ENCODE data around the gene CCR3.
A peak's percentile ranks its signal among the peaks of the same experiment; 100 is the strongest.

CCR3 gene

GRCh38 chr3:46212101-46212500 lies 30.2 kb upstream of the CCR3 start:
- no peak for TF ChIP-seq CTCF (IDR thresholded peaks at IDR 0.05)

GRCh38 chr3:46213201-46213600 lies 29.1 kb upstream of the CCR3 start:
- no peak for TF ChIP-seq CTCF (IDR thresholded peaks at IDR 0.05)

- peak; percentile 19; the same call in 1 of the 2 replicates for TF ChIP-seq CTCF (IDR thresholded peaks at IDR 0.05)
These were observed 27.4 kb upstream of the CCR3 start for GRCh38 chr3:46214751-46215352.

- no peak for TF ChIP-seq CTCF (IDR thresholded peaks at IDR 0.05)
These were observed 26.3 kb upstream of the CCR3 start for GRCh38 chr3:46215810-46216414.

GRCh38 chr3:46218196-46218709 lies 24.0 kb upstream of the CCR3 start:
- no peak for TF ChIP-seq CTCF (IDR thresholded peaks at IDR 0.05)

- no peak for TF ChIP-seq CTCF (IDR thresholded peaks at IDR 0.05)
These were observed 20.9 kb upstream of the CCR3 start for GRCh38 chr3:46221391-46221790.

- TF ChIP-seq CTCF (IDR thresholded peaks at IDR 0.05), result no peak
These were observed 20.3 kb upstream of the CCR3 start for GRCh38 chr3:46221938-46222337.
